ENCODE results near the gene ARAP2.

The ARAP2 gene

GRCh38 chr4:36099509-36099908 lies 144.8 kb downstream of the ARAP2 start:
- no peak for DNase-seq

GRCh38 chr4:36094995-36095394 lies 149.3 kb downstream of the ARAP2 start:
- DNase-seq, result no peak

DNA sequence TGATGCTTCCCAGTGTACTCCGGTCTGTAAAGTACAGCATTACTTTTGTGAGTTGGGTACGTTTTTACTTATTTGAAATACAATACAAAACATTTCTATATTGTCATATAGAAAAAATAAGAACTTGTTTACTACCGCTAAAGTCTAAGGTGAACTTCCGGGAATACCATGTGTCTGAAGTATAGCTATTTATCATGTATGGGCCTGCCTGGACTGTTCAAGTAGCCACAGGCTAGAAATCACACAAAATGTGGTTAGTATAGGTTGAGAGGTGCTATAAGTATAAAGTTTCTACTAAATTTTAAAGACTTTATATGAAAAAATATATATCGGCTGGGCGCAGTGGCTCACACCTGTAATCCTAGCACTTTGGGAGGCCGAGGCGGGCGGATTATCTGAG lies 152.3 kb downstream of the ARAP2 start:
- DNase-seq, result no peak

DNA sequence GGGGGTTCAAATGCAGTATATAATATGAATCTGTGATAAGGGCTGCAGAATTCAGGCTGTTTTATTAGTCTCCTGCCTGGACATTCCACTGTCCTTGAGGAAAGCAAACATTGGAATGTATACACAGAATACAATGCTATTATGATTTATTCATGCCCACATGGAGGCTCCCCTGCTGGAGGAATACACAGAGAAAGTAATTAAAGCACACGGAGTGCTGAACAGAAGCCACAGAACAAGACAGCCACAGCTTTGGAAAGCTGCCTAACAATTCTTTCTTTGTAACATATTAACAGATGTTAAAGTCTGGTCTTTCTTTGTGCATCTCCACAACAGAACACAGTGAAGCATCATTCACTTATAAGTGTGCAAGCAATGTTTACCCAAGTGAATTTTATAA lies 155.8 kb downstream of the ARAP2 start:
- no peak for DNase-seq

DNA sequence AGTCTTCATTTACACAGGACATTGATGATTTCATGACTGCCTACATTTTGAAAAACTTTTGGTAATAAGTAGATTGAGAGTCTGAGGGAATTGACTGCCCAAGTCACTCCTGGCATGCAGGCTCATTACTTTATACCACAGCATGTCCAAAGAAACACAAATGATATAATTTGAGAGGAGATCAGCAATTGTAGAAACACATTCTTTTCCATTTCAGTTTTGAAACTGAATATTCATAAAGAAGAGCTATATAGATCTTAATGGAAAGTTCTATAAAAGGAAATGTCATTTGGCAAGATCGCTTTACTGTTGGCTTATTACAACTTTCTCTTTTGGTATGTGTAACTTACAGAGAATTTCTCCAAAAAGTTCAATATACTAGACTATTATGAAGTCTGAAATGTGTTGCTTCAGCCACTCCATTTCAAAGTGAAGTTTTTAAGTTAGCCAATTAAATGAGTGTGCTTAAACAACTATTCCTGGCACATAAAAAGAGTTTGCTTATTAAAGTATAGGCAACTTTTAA lies 158.0 kb downstream of the ARAP2 start:
- no peak for DNase-seq

DNA sequence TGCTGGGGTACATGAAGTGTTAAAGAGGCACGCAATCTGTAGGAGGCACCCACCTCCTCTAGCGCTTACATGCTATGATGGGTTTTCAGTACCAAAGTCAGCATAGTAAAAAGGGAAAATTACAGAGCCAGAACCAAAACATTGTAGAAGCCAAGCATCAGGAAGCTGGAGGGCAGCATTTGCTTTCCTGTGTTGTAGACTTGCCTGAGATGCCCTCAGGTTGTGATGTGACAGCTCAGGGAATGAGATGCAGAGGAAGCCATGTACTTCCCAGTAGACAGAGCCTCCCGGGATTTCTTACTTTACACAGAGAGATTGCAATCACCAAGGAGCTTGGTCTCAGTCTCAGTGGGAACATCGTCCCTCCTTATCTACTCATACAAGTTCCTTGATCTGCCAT lies 161.5 kb downstream of the ARAP2 start:
- no peak for DNase-seq

DNA sequence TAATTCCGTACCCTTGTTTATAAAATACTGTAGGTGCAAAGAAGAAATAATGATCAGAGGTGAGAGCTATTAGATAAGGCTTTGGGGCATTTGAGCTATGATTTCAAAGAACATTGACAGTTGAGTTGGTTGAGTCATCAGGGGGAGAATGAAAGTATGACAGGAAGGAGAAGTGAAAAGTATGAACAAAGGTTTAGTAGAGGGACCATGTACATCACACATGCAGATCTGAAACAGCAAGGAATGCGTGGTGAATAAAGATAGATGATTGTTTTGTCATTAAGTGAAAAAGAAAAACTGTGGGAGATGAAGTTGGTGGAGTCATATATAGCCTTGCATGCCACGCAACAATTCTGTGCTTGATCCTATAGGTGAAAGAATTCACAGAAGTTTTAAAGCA lies 163.1 kb downstream of the ARAP2 start:
- no peak for DNase-seq

DNA sequence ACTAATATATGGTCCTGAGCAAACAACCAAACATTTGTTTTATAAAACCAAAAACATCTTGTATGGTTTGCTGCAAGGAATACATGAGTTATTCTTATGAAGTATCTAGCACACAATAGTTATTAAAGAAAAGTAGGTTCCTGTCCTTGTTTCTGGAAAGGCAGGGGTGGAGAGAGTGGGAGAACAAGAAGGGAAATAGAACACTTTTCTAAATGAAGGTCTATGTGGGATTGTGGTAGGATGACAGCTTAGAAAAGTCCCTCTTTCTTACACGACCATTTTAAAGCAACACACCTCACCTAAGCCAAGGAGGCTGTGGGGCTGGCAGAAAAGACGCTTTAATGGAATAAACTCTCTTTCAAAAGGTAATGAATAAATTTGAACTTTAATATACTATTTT lies 164.6 kb downstream of the ARAP2 start:
- no peak for DNase-seq

DNA sequence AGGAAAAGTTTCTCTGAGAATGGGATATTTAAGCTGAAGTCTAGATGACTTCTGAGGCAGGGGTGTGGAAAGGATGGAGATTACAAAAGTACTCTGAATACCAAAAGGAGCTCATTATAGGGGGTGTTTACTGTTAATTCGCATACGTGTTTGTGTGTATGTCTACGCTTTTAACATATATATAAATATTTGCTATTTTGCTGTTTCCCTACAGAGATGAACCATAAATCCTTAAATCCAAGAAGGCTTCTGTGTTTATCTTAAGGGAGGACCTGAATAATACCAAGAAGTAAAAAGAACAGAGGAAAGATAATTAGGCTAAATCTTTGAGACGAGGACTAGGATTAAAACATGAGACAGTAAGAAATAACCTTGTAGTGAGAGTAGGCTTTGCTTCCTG lies 166.0 kb downstream of the ARAP2 start:
- DNase-seq, result no peak

- no peak for DNase-seq
Measured at GRCh38 chr4:36072529-36072928, 171.8 kb downstream of the ARAP2 start.

DNA sequence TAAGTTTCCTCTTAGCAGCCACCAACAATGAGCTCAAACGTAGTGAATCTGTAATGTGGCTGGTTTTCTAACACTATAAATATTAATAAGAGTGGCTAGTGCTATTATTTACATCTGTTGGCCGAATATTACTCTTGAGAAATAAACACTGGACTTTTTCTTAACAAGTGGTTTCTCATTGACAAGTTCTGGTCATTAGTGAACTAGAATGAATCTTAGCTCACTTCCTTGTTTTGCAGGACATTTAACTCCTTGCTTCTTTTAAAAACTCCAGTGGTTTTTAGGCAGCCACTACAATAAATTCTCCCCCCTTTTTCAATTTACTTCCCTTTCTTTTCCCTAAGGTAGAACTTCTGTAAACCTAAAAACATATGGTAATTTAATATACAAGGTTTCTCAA lies 177.2 kb downstream of the ARAP2 start:
- no peak for DNase-seq

- DNase-seq, result no peak
Measured at GRCh38 chr4:36065274-36065871, 178.9 kb downstream of the ARAP2 start.

- no peak for DNase-seq
Measured at GRCh38 chr4:36064117-36064516, 180.2 kb downstream of the ARAP2 start.

- DNase-seq, result no peak
Measured at GRCh38 chr4:36056136-36056535, 188.2 kb downstream of the ARAP2 start.

DNA sequence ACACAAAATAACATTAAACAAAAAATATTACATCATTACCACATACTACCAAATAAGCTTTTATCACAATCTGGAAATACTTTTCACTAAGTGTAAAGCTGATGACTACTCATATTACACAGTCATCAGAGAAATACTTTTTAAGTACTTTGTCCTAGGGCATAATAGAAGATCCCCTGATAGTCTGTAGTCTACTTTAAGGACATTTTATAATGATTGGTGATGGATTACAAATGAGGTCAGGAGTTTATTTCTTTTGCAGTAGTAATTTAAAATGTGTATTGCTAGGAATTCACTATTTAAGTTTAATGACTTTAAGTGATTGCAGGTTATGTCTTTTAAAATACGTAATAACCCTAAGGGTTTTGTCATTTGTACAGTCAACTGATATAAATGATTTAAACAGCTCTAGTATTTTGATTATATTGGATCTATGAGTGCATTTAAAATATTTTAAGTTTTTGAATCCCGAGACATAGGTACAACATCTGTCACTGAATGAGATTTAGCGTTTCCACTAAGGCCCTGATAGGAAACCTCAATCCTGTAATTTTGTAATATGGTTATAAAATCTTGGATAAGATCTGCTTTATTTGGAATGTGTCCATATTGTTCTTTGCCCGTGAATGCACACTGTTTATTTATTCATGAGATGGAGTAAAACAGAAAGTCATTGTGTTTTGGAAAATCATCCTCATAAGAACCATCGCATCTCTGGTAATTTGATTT lies 189.5 kb downstream of the ARAP2 start:
- no peak for DNase-seq

DNA sequence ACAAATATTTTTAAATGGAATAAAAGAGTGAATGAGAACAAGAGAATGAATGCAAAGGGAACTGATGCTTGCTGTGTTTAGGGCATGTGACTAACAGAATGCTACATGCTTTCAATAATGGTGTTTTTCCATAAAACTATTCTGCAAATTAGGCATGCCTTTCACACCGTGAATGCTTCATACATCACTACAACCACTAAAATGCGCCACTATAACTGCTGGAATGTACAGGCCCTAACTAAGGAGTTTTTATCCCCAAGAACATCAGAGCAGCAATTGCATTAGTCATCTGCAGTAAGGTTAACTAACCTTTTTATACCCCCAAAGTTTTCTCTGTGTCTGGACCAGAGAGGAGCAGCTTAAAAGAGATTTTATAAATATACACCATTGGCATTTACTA lies 190.4 kb downstream of the ARAP2 start:
- DNase-seq, result no peak

DNA sequence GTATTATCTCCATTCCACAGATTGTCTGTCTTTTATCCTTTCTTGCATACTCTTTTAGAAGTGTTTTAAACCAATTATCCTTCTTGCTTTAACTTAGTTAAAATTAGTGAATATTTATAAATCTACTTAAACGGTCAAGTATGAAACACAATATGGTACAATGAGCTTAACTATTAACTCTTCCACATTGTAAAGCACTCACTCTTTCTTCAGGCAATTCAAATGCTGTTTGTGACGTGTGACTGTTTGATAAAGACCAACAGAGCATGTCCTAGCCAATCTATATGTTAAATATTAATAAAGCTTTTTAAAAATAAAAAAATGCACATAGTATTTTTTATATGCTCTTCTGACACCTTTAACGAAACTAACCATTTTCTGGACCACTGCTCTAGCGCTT lies 192.7 kb downstream of the ARAP2 start:
- no peak for DNase-seq

DNA sequence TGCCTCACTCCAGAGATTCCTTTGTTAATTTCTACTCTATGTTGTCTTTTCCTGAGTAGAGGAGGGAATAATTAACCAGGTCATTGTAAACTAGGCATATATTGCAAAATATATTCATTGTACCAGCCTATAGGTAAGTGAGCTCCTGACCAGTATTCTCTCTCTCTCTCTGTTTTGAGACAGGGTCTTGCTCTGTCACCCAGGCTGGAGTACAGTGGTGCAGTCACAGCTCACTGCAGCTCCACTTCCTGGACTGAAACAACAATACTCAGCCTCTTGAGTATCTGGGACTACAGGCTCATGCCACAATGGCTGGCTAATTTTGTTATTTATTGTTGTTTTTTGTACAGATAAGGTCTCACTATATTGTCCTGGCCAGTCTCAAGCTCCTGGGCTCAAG lies 198.3 kb downstream of the ARAP2 start:
- DNase-seq, result no peak

DNA sequence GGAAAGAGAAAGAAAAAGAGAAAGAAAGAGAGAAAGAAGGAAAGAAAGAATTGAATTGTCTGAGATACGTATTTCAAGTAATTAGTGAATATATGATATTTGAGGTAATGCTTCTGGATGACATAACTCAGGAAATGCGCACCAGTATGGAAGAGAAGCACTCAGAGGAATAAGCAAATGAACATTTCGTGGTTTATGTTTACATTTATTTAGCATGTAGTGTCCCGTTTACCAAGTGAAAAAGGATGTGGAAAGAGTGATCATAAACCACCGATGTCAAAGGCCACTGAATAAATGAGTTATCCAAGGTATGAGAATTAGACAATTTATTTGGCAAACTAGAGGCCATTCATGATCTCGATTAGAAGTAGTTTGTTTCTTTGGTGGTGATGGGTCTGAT lies 200.4 kb downstream of the ARAP2 start:
- DNase-seq, result no peak

- DNase-seq, result no peak
Measured at GRCh38 chr4:36043241-36043640, 201.1 kb downstream of the ARAP2 start.

DNA sequence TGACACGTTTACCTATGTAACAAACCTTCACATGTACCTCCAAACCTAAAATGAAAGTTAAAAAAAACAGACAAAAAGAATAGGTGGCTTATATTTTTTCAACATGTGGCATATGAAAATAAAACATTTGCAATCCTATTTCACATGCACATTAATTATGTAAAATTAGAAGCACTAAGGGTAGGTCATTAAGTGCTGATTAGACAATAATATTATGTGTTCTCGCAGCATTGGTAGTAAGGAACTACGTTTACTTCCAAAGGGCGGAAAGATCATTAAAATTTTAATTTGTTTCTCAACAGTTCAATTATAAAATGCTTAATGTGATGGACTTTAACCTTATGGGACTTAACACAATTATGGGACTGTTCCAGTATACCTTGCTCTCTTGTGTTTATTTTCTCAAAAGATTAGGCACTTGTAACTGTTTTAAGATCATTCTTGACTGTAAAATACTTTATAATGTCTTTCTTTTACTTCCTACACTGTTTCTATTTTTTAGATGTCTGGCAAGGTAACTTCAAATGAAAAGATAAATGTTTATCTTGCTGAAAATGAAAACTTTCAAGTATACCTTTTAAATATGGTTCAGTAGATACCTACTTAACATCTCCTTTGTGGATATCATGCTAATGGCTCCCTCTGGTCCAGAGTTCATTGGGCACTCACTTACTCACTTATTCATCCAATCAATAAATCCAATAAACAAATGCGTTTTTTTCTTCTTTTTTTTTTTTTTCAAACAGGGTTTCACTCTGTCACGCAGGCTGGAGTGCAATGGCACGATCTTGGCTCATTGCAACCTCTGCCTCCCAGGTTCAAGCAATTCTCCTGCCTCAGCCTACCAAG lies 202.0 kb downstream of the ARAP2 start:
- DNase-seq, result no peak

DNA sequence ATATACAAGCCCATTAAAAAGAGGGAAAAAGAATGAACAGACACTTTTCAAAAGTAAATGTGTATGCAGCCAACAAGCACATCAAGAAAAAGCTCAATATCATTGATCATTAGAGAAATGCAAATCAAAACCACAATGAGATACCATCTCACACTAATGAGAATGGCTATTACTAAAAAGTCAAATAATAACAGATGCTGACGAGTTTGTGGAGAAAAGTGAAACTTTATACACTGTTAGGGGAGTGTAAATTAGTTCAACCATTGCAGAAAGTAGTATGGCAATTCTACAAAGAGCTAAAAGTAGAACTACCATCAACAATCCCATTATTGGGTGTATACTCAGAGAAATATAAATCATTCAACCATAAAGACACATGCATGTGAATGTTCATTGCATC lies 203.0 kb downstream of the ARAP2 start:
- no peak for DNase-seq

GRCh38 chr4:36039026-36039425 lies 205.3 kb downstream of the ARAP2 start:
- DNase-seq, result no peak

Measured in right kidney (tissue), 1 donor.